H9 (cell line): Measurements from ENCODE around the gene DNAJA2. TPM values are rescaled to one million over a fixed set of nuclear protein-coding genes. Genes with fewer than 3 reads are reported as not detected.
A peak's percentile ranks its signal among the peaks of the same experiment; 100 is the strongest.

Experiments
- DNase-seq: peaks from one replicate; pipeline ENCODE4 v3.0.0-alpha.2; 2017
- H2AFZ ChIP-seq: one replicate; pipeline ENCODE4 v1.6.1; 2013; ENCODE audit warnings: mild to moderate bottlenecking, low read length, control low read depth, moderate library complexity
- H2AK5ac ChIP-seq: 2 replicates; pipeline ENCODE4 v1.6.1; 2013; ENCODE audit warnings: low read length, control low read depth, mixed read lengths; ENCODE audit not compliant: insufficient read length
- H2BK120ac ChIP-seq: one replicate; pipeline ENCODE4 v1.6.1; 2013; ENCODE audit warnings: low read depth, mild to moderate bottlenecking, low read length, control low read depth, inconsistent platforms; ENCODE audit not compliant: poor library complexity, severe bottlenecking
- H2BK12ac ChIP-seq: 2 replicates; pipeline ENCODE4 v1.6.1; 2013; ENCODE audit warnings: low read length, control low read depth, mixed read lengths, low read depth; ENCODE audit not compliant: insufficient read length
- H2BK15ac ChIP-seq: 2 replicates; pipeline ENCODE4 v1.6.1; 2013; ENCODE audit warnings: low read depth, low read length, control low read depth
- H2BK20ac ChIP-seq: one replicate; pipeline ENCODE4 v1.6.1; 2013; ENCODE audit warnings: low read depth, mild to moderate bottlenecking, low read length, control low read depth, inconsistent platforms; ENCODE audit not compliant: poor library complexity, severe bottlenecking
- H2BK5ac ChIP-seq: 2 replicates; pipeline ENCODE4 v1.6.1; 2013; ENCODE audit warnings: low read length, control low read depth, mixed read lengths; ENCODE audit not compliant: insufficient read length
- H3K14ac ChIP-seq: 2 replicates; pipeline ENCODE4 v1.6.1; 2013; ENCODE audit warnings: low read length, control low read depth; ENCODE audit not compliant: insufficient read depth
- H3K18ac ChIP-seq: 2 replicates; pipeline ENCODE4 v1.6.1; 2013; ENCODE audit warnings: low read depth, mild to moderate bottlenecking, mixed read lengths, low read length, control low read depth; ENCODE audit not compliant: insufficient read length
- H3K23ac ChIP-seq: 2 replicates; pipeline ENCODE4 v1.6.1; 2013; ENCODE audit warnings: low read length, control low read depth, mixed read lengths, low read depth; ENCODE audit not compliant: insufficient read length
- H3K23me2 ChIP-seq: 2 replicates; pipeline ENCODE4 v1.6.1; 2013; ENCODE audit warnings: low read depth, mild to moderate bottlenecking, mixed read lengths, low read length, control low read depth; ENCODE audit not compliant: insufficient read length, poor library complexity, severe bottlenecking
- H3K27ac ChIP-seq: 2 replicates; pipeline ENCODE4 v1.5.1; 2013; ENCODE audit warnings: low read length, control low read depth, mixed read lengths, low read depth; ENCODE audit not compliant: insufficient read length
- H3K27me3 ChIP-seq: 2 replicates; pipeline ENCODE4 v1.6.1; 2013; ENCODE audit warnings: low read length, control low read depth, inconsistent platforms; ENCODE audit not compliant: insufficient read depth
- H3K4ac ChIP-seq: 2 replicates; pipeline ENCODE4 v1.6.1; 2013; ENCODE audit warnings: low read depth, mild to moderate bottlenecking, control low read depth, inconsistent platforms, low read length, moderate library complexity
- H3K4me1 ChIP-seq: 2 replicates; pipeline ENCODE4 v1.6.1; 2013; ENCODE audit warnings: low read length, control low read depth, inconsistent platforms; ENCODE audit not compliant: insufficient read depth
- H3K4me2 ChIP-seq: 2 replicates; pipeline ENCODE4 v1.6.1; 2013; ENCODE audit warnings: low read length, control low read depth, mixed read lengths; ENCODE audit not compliant: insufficient read length, insufficient read depth
- H3K56ac ChIP-seq: 2 replicates; pipeline ENCODE4 v1.6.1; 2013; ENCODE audit warnings: low read depth, mild to moderate bottlenecking, mixed read lengths, low read length, control low read depth; ENCODE audit not compliant: insufficient read length
- H3K79me1 ChIP-seq: 2 replicates; pipeline ENCODE4 v1.6.1; 2013; ENCODE audit warnings: low read depth, mild to moderate bottlenecking, moderate library complexity, low read length, control low read depth, inconsistent platforms; ENCODE audit not compliant: insufficient read depth, poor library complexity, severe bottlenecking
- H3K79me2 ChIP-seq: 2 replicates; pipeline ENCODE4 v1.6.1; 2013; ENCODE audit warnings: low read length, control low read depth, inconsistent platforms; ENCODE audit not compliant: insufficient read depth
- H3K9ac ChIP-seq: 2 replicates; pipeline ENCODE4 v1.6.1; 2013; ENCODE audit warnings: low read length, control low read depth, mixed read lengths; ENCODE audit not compliant: insufficient read length; ENCODE audit errors: extremely low read depth
- H3K9me3 ChIP-seq: one replicate; pipeline ENCODE4 v1.6.1; 2013; ENCODE audit warnings: low read depth, low read length, inconsistent platforms; ENCODE audit not compliant: control insufficient read depth
- H3T11ph ChIP-seq: one replicate; pipeline ENCODE4 v1.6.1; 2013; ENCODE audit warnings: mild to moderate bottlenecking, low read length, control low read depth, inconsistent platforms
- H4K20me1 ChIP-seq: one replicate; pipeline ENCODE4 v1.6.1; 2013; ENCODE audit not compliant: control insufficient read depth, insufficient read length, insufficient read depth
- H4K5ac ChIP-seq: 2 replicates; pipeline ENCODE4 v1.6.1; 2013; ENCODE audit warnings: low read depth, mild to moderate bottlenecking, mixed read lengths, low read length, control low read depth; ENCODE audit not compliant: insufficient read length
- H4K8ac ChIP-seq: replicated peaks from 2 replicates; pipeline ENCODE4 v1.6.1; 2013; ENCODE audit warnings: low read length, control low read depth, mixed read lengths, low read depth; ENCODE audit not compliant: insufficient read length
- H4K91ac ChIP-seq: 2 replicates; pipeline ENCODE4 v1.6.1; 2013; ENCODE audit warnings: low read depth, mild to moderate bottlenecking, moderate library complexity, mixed read lengths, low read length, control low read depth; ENCODE audit not compliant: insufficient read length
- H3K27ac Mint-ChIP-seq, 3 experiments: 2 replicates in 2 of 3; 3 replicates in 1 of 3; pipeline ENCODE4 v1.8.0; 2020 to 2021; ENCODE audit warnings: mixed read lengths in 3 of 3, mild to moderate bottlenecking in 1 of 3, moderate library complexity in 1 of 3
- H3K27me3 Mint-ChIP-seq: 2 replicates; pipeline ENCODE4 v1.8.0; 2021; ENCODE audit warnings: low read depth, mild to moderate bottlenecking, moderate library complexity, mixed read lengths
- H3K36me3 Mint-ChIP-seq, 3 experiments: 2 replicates in 2 of 3; 3 replicates in 1 of 3; pipeline ENCODE4 v1.8.0; 2020 to 2021; ENCODE audit warnings: low read depth in 3 of 3, mixed read lengths in 3 of 3; ENCODE audit not compliant: insufficient read depth in 1 of 3
- H3K4me1 Mint-ChIP-seq, 2 experiments: 2 replicates each; pipeline ENCODE4 v1.8.0; 2020; ENCODE audit warnings: mixed read lengths in 2 of 2
- H3K4me3 Mint-ChIP-seq, 2 experiments: 2 replicates in 1 of 2; 3 replicates in 1 of 2; pipeline ENCODE4 v1.8.0; 2020 to 2021; ENCODE audit warnings: mild to moderate bottlenecking in 2 of 2, mixed read lengths in 2 of 2, moderate library complexity in 1 of 2
- H3K9me3 Mint-ChIP-seq, 2 experiments: 2 replicates in 1 of 2; 3 replicates in 1 of 2; pipeline ENCODE4 v1.8.0; 2020; ENCODE audit warnings: mild to moderate bottlenecking in 2 of 2, mixed read lengths in 2 of 2, moderate library complexity in 1 of 2
- WGBS: extraction: QIAGEN DNeasy Blood & Tissue Kit; methylation state at CpG from one replicate; pipeline ENCODE4 v1.1.7; 2013; ENCODE audit warnings: missing lambda C conversion rate, low lambda C conversion rate, mixed read lengths; ENCODE audit not compliant: insufficient read length; ENCODE audit errors: extremely low coverage; 5-methylcytosine and 5-hydroxymethylcytosine counted together
- total RNA-seq: library from RNA; stranded (reverse); gene quantifications from 2 replicates; pipeline ENCODE4 v1.2.1, GENCODE V29; 2021
- TF ChIP-seq, protein P1 (sequence below): fragments of 200-600 bp; sonication (generic); conservative IDR thresholded peaks from 3 replicates; pipeline ENCODE4 v1.8.0; 2021; ENCODE audit warnings: antibody characterized with exemption, mild to moderate bottlenecking

Gene DNAJA2
- total RNA-seq, 1 experiment from 2014 or later, result 102 TPM

DNA sequence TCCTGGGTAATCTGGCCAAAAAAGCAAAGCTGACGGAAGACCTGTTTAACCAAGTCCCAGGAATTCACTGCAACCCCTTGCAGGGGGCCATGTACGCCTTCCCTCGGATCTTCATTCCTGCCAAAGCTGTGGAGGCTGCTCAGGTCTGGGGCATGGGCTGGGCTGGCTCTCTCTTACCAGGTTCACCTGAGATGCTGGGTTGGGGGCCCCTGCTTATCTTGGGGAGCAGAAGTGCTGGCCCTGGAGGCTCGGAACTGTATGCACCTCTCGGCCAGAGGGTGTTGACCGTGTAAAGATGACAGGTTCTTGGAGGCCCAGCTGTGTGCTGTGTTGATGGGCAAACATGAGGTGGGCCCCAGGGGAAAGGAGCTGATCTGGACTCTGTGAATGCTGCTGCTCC lies 49.1 kb downstream of the DNAJA2 start:
- no peak for DNase-seq
- no peaks in the 10 kb centered on the region for H3K79me2 ChIP-seq
- no peaks in the 10 kb centered on the region for H3K27me3 ChIP-seq
- TF ChIP-seq, protein P1, sequence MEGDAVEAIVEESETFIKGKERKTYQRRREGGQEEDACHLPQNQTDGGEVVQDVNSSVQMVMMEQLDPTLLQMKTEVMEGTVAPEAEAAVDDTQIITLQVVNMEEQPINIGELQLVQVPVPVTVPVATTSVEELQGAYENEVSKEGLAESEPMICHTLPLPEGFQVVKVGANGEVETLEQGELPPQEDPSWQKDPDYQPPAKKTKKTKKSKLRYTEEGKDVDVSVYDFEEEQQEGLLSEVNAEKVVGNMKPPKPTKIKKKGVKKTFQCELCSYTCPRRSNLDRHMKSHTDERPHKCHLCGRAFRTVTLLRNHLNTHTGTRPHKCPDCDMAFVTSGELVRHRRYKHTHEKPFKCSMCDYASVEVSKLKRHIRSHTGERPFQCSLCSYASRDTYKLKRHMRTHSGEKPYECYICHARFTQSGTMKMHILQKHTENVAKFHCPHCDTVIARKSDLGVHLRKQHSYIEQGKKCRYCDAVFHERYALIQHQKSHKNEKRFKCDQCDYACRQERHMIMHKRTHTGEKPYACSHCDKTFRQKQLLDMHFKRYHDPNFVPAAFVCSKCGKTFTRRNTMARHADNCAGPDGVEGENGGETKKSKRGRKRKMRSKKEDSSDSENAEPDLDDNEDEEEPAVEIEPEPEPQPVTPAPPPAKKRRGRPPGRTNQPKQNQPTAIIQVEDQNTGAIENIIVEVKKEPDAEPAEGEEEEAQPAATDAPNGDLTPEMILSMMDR, result no peak
- H2BK20ac ChIP-seq, result no peak overlapping the region
- H2AK5ac ChIP-seq, result no peak overlapping the region
- H2BK5ac ChIP-seq, result no peak overlapping the region
- H3T11ph ChIP-seq, result no peak overlapping the region
- no peak overlapping the region for H2BK15ac ChIP-seq
- H3K23ac ChIP-seq, result no peak overlapping the region
- H3K9me3 ChIP-seq, result no peaks in the 10 kb centered on the region
- no peak overlapping the region for H3K4me2 ChIP-seq
- no CpG with 5 or more reads among the region's 6 CpGs for WGBS
- no peak overlapping the region for H3K9ac ChIP-seq
- no peak overlapping the region for H4K91ac ChIP-seq
- no peak overlapping the region for H2BK120ac ChIP-seq
- no peak overlapping the region for H3K27ac ChIP-seq
- H3K4me1 ChIP-seq, result no peaks in the 10 kb centered on the region
- H3K27ac Mint-ChIP-seq, result peak overlapping the region in 1 of 3 experiments; percentile 19; a peak in 1 of 7 replicates
- H3K27me3 Mint-ChIP-seq, result no peaks in the 10 kb centered on the region; the same call in 1 of the 2 replicates
- H4K8ac ChIP-seq, result no peak overlapping the region
- H4K20me1 ChIP-seq, result no peaks in the 10 kb centered on the region
- H3K18ac ChIP-seq, result no peak overlapping the region
- no peaks in the 10 kb centered on the region for H3K9me3 Mint-ChIP-seq
- no peak overlapping the region for H2AFZ ChIP-seq
- no peak overlapping the region for H2BK12ac ChIP-seq
- no peak overlapping the region for H3K56ac ChIP-seq
- peaks cover under 1 to 4% of the 10 kb centered on the region in 2 experiments; a peak in 3 of 4 replicates for H3K4me1 Mint-ChIP-seq
- H3K79me1 ChIP-seq, result no peaks in the 10 kb centered on the region
- H3K4me3 Mint-ChIP-seq, result no peak overlapping the region
- no peak overlapping the region for H4K5ac ChIP-seq
- H3K23me2 ChIP-seq, result no peaks in the 10 kb centered on the region
- H3K4ac ChIP-seq, result no peak overlapping the region
- no peak overlapping the region for H3K14ac ChIP-seq
- peaks cover 56 to 88% (median 86%) of the 10 kb centered on the region in 3 experiments for H3K36me3 Mint-ChIP-seq
